ENCODE measurements around the gene ADPRHL1.

ADPRHL1 gene

GRCh38 chr13:113367020-113367560 is 86.2 kb downstream of the ADPRHL1 start:
- DNase-seq = no peak

GRCh38 chr13:113365971-113366588 is 87.2 kb downstream of the ADPRHL1 start:
- DNase-seq = no peak

DNA sequence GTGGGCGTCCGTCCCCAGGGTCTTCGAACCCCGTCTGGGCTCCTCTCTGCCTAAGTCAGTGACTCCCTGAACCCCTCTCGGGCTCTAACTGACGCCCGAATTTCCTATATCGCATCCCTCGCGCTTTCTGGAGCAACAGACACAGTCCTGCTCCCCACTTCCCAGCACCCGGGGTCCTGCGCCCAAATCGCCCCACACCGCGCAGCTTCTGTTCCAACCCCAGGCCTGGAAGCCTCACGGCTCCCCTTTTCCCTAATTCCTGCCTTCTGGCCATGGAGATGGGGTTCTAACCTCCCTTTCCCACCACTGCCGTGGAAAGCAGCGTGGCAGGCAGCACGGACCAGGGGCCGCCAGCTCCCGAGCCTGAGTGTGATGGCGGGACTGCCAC is 87.7 kb downstream of the ADPRHL1 start:
- no peak for DNase-seq

DNA sequence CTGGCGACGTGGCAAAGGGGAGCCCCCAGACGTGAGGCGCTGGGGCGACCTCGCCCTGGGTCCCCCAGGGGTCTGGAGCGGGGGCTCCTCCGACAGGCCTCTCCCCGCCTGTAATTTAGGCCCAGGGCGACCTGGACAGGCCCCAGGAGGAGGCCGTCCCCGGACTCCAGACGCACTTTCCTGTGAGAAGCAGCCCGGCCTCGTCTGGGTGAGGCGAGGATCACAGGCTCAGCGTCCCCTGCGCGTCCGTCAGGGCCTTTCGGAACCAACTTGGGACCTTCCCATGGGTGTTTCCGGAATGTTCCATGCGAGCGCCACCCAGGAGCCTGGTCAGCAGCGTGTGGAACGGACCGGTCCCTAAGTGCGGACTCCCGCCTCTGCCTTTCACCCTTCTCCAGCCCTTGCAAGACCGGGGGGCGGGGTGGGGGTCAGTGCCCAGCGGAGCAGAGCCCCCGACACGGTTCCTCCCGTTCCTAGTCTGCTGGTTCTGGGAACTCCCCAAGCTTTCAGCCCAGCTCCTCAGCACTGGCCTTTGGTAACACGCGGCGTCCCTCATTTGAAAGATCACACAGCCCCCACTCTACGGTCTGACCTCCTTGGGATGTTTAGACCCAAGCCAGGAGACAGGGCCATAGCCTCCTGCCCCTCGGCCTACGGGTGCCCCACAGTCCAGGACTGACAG is 88.2 kb downstream of the ADPRHL1 start:
- no peak for DNase-seq

DNA sequence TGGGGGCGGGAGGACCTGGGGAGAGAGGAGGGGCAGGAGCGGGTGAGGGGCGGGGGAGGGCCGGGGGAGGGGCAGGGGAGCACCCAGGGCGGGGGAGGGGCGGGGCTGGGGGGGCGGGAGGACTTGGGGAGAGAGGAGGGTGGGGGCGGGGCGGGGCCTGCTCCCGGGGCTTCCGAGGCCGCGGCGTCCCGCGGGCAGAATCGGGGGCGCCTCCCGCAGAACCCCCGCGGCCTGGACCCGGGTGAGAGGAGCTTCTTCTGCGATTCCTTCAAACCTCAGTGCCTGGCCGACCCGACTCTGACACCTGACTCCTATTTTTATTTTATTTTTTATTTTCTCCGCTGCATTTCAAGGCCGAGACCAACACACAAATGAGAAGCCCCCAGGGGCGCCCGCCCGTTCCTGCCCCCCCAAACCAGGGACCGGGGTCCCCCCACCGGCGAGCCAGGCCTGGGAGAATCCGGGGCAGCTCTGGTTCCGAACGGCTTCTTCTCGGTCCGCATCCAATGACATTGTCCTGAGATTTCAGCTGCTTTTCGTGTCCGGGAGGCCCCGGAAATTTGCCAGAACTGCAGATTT is 88.9 kb downstream of the ADPRHL1 start:
- DNase-seq = peak in 1 of 4 experiments; percentile 12

- peak; percentile 23 to 61 (median 50) for DNase-seq
Observed at GRCh38 chr13:113361406-113361805, 91.9 kb downstream of the ADPRHL1 start.

DNA sequence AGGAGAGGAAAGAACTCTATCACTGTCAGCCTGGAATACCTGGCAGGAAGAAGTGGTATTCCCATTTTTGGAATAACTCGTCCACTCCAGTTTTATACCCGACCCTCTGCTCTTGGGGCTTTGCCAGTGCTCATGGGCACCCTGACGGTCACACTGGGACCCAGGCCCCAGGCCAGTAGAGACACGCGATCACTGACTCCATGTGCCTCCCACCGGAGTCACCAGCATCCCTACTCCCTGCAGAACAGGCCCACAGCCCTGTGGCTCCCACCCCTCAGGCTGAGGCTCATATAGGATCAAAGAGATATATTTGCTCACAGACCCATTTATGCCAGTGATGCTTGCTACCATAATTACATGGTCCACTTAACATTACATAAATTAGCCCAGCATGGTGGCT is 92.8 kb downstream of the ADPRHL1 start:
- DNase-seq = no peak

DNA sequence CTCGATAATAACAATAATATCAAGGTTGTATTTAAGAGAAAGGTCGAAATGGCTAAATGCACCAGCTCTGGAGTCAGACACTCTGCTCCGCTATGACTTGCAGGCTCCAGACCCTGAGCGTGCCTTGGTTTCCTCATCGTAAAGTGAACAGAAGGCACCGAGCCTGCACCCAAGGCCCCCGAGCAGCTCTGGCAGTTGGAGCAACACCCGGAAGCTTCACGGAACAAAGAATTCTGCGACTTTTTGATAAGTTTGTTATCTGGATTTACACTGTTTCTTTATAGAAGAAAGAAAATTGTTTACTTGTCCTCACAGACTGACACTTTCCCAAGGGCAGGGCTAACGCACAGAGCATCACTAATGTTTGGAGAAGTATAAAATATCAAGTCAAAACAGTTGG is 93.7 kb downstream of the ADPRHL1 start:
- no peak for DNase-seq

DNA sequence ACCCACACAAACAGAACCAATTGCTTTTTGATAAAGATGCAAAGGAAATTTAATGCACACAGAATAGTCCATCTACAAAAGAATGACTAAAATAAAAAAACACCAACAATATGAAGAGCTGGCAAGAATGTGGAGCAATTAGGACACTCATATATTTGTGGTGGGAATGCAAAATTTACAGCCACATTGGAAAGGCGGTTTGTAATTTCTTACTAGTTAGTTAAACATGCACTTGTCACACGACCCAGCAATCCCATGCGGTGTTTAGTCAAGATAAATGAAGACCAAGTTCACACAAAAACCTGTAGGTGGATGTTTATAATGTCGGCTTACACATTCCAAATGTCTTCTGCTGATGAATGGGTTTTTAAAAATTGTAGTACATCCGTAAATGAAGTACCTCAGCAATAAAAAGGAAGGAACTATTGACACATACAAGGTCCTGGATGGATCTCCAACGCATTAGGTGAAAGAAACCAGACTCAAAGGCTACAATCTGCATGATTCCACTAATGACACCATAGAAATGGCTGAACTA is 94.6 kb downstream of the ADPRHL1 start:
- no peak for DNase-seq

DNA sequence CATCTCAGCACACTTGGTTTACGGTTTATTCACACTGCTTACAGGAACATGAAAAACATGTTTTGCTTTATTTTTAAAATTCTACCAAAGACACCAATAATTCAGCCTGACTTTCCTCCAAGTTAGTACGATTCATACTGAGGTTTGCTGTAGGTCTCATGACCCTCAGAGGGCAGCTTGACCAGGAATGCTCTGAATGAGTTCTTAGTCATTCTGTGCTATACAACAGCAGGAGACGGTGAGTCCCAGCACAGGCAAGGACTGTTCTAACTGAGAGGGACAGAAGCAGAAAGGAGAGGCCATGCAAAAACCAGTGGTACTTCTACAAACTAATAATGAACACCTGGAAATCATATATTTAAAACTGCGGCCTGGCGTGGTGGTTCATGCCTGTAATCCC is 95.8 kb downstream of the ADPRHL1 start:
- DNase-seq = no peak

GRCh38 chr13:113356596-113356995 is 96.7 kb downstream of the ADPRHL1 start:
- no peak for DNase-seq

DNA sequence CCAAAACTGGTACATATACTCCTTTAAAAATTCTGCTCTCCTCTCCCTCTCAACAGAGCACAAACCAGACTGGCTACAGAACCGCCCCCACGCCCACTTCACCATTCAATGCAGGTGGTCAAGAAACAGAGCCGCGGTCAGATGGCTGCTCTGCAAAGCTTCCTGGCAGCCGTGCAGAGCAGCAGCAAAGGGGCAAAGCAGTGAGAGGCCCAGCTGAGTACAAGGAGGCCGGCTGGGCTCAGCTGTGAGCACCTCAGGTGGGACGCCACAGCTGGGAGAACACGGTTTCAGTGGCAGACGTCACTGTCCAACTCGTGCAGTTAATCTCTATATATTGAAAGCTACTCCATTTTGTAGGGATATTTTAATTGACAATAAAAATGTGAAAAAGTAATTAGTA is 97.7 kb downstream of the ADPRHL1 start:
- no peak for DNase-seq

DNA sequence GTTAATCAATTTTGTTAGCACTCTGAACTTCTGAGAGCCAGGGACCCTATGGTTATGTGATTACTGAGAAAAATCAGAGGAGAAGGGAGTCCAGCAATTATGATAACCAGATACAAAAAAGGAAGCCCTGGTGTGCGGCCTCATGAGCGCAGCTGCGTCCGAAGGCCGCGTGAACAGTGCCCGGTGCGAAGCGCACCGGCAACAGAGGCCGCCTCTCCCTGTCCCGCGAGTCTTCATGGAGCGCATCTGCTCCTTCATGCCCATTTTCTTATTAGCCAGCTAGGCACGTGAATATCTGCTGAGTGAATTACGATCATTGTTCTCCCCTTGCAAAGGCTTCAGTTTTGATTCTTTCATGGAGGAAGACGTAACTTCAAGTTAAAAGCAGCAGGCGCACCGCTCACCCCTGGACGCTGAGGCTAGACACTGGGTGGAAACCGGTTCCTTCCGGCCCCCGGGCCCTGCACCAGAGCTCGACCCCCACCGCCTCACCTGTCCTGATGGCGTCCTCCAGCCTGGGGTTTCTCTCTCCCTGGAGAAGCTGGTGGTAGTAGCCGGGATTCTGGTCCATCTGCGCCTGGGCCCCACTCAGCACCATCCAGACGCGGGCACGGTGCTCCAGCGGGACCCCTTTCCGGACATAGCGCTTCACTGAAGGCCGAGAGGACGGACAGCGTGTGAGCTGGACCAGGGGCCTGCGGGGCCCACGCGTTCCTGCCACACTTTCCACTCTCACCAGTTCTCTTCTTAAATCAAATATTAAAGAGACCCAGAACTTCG is 98.3 kb downstream of the ADPRHL1 start:
- DNase-seq = no peak

- no peak for DNase-seq
Observed at GRCh38 chr13:113353254-113353653, 100.0 kb downstream of the ADPRHL1 start.

DNA sequence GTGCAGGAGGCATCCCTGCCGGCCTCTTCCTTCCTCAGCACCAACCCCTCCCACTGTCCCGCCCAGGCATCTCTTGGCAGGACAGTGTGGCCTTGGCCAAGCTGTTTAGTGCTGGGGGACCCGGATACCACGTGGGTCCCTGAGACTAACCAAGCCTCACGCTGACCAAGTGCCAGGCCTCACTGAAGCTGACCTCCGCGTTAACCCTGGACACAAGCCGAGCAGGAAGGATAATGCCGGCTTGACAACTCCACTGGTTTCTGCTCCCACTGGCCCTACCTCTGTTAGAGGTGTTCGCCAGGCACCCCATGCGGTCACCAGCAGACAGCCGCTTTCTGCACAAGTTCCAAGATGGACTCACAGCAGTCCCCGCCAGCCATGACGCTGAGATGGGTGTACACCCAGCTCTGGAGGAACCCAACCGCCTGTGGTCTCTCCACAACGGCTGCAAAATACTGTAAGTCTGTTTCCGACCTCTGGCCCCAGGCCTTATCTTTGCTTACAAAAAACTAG is 101.7 kb downstream of the ADPRHL1 start:
- DNase-seq = no peak

GRCh38 chr13:113350938-113351335 is 102.4 kb downstream of the ADPRHL1 start:
- DNase-seq = no peak

DNA sequence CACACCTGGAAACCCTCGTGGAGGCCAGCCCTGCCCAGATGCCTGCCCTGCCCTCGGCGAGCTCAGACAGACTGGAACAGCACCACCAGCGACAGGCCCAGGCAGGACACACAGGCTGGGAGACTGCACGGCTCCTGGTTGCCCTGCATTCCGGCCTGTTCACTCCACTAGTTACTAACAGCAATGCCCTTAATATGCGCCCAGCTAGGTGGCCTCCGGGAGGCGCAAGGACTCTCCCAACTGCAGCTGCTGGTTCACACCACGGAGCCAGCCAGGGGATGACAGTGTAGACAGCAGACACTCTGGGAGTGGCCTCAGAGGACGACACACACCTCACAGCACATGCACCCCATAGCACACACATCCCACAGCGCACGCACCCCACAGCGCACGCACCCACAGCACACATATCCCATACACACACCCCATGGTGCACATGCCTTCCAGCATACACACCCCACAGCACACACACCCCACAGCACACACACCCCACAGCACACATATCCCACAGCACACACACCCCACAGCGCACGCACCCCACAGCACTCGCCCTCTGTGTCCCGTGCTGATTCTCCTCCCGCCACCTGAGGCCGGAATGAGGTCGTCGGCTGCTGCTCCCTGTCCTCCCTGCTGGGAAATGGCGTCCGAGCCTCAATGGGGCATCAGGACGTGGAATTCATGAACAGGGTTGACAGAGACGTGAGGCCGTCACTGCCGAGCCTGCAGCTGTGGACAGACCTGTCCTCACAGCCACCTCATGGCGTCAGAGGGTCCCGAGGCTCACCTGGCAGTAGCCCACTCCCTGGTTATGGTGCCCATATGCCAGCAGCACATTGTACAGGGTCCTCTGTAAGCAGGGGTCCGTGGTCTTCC is 103.0 kb downstream of the ADPRHL1 start:
- DNase-seq = no peak

All from suppressor macrophage (primary cell).